Measurements from ENCODE around the gene MAPKAP1.

Gene MAPKAP1

GRCh38 chr9:125396799-125397198 is 310.2 kb downstream of the MAPKAP1 start:
- TF ChIP-seq ZFX (IDR thresholded peaks at IDR 0.05; ENCODE audit: borderline replicate concordance) = no peak
- no peak for TF ChIP-seq CTCF (IDR thresholded peaks at IDR 0.05)

GRCh38 chr9:125393426-125393825 is 313.6 kb downstream of the MAPKAP1 start:
- no peak overlapping the region for H3K27ac ChIP-seq
- TF ChIP-seq CTCF (IDR thresholded peaks at IDR 0.05) (no peak), ZFX (IDR thresholded peaks at IDR 0.05; ENCODE audit: borderline replicate concordance) (no peak)

More at GRCh38 chr9:125396799-125397198, 310.2 kb downstream of the MAPKAP1 start:
- H3K27ac ChIP-seq = no peak overlapping the region

GRCh38 chr9:125391704-125392103 is 315.3 kb downstream of the MAPKAP1 start:
- TF ChIP-seq CTCF (IDR thresholded peaks at IDR 0.05) (no peak), ZFX (IDR thresholded peaks at IDR 0.05; ENCODE audit: borderline replicate concordance) (no peak)
- no peak overlapping the region for H3K27ac ChIP-seq

DNA sequence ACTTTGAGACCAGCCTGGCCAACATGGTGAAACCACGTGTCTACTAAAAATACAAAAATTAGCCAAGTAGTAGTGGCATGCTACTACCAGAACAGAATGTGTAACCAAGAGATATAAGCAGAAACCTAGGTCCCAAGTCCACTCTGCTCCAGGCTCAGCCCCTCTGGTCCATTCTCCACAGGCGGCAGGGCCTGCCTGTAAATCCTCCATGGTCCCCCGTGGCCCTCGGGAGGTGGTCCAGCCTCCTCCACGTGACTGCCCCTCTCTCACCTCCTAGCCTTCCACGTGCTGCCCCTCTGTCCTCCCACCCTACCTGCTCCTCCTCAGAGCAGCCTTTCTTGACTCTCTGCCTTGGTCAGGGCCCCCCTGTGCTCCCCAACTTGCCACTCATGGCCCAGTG is 318.0 kb downstream of the MAPKAP1 start:
- TF ChIP-seq ZFX (IDR thresholded peaks at IDR 0.05; ENCODE audit: borderline replicate concordance) = no peak
- no peak for TF ChIP-seq CTCF (IDR thresholded peaks at IDR 0.05)
- H3K27ac ChIP-seq = no peak overlapping the region

GRCh38 chr9:125387861-125388524 is 319.0 kb downstream of the MAPKAP1 start:
- no peak overlapping the region for H3K27ac ChIP-seq
- TF ChIP-seq ZFX (IDR thresholded peaks at IDR 0.05; ENCODE audit: borderline replicate concordance) (no peak), CTCF (IDR thresholded peaks at IDR 0.05) (no peak)

All from 22Rv1 (cell line).